GM23338 (cell line): ENCODE data around the gene DLGAP4. TPM values are rescaled to one million over a fixed set of nuclear protein-coding genes. Genes with fewer than 3 reads are reported as not detected.
A peak's percentile ranks its signal among the peaks of the same experiment; 100 is the strongest.

Source experiments
- ATAC-seq: fragments of 200-7000 bp; cut with Tn5 transposase; 3 replicates; pipeline ENCODE4 v1.9.1; 2020
- DNase-seq: peaks from one replicate; pipeline ENCODE4 v3.0.0-alpha.2; 2015; ENCODE audit warnings: low spot score
- H2AFZ ChIP-seq: fragments of 200-600 bp; sonication (generic); 2 replicates; pipeline ENCODE4 v1.8.0; 2016; ENCODE audit warnings: antibody characterized with exemption, mild to moderate bottlenecking, moderate library complexity
- H3F3A ChIP-seq: fragments of 200-600 bp; sonication (generic); replicated peaks from 2 replicates; pipeline ENCODE4 v1.8.0; 2017; ENCODE audit warnings: antibody characterized with exemption, mixed run types, low read depth
- H3K27ac ChIP-seq: fragments of 200-600 bp; sonication (generic); 2 replicates; pipeline ENCODE4 v1.6.1; 2016; ENCODE audit warnings: low read depth
- H3K27me3 ChIP-seq: fragments of 200-600 bp; sonication (generic); 2 replicates; pipeline ENCODE4 v1.8.0; 2016; ENCODE audit warnings: mild to moderate bottlenecking, mixed run types, moderate library complexity; ENCODE audit not compliant: insufficient read depth
- H3K36me3 ChIP-seq: fragments of 200-600 bp; sonication (generic); 2 replicates; pipeline ENCODE4 v1.8.0; 2016; ENCODE audit warnings: mild to moderate bottlenecking; ENCODE audit not compliant: insufficient read depth
- H3K4me1 ChIP-seq: fragments of 200-600 bp; sonication (generic); 2 replicates; pipeline ENCODE4 v1.8.0; 2016; ENCODE audit warnings: mild to moderate bottlenecking, moderate library complexity; ENCODE audit not compliant: insufficient read depth
- H3K4me2 ChIP-seq: fragments of 200-600 bp; sonication (generic); 2 replicates; pipeline ENCODE4 v1.7.1; 2017; ENCODE audit warnings: mixed run types
- H3K4me3 ChIP-seq: fragments of 200-600 bp; sonication (generic); 2 replicates; pipeline ENCODE4 v1.6.1; 2016; ENCODE audit warnings: mixed run types
- H3K79me2 ChIP-seq: fragments of 200-600 bp; sonication (generic); replicated peaks from 2 replicates; pipeline ENCODE4 v1.8.0; 2017; ENCODE audit warnings: mild to moderate bottlenecking; ENCODE audit not compliant: insufficient read depth
- H3K9me2 ChIP-seq: fragments of 200-600 bp; sonication (generic); 2 replicates; pipeline ENCODE4 v1.8.0; 2017; ENCODE audit not compliant: insufficient read depth
- H4K20me1 ChIP-seq: fragments of 200-600 bp; sonication (generic); replicated peaks from 2 replicates; pipeline ENCODE4 v1.8.0; 2017; ENCODE audit warnings: mild to moderate bottlenecking; ENCODE audit not compliant: insufficient read depth
- H3K27ac Mint-ChIP-seq: 2 replicates; pipeline ENCODE4 v1.8.0; 2020; ENCODE audit warnings: inconsistent platforms, mild to moderate bottlenecking, moderate library complexity, mixed read lengths
- H3K27me3 Mint-ChIP-seq: 3 replicates; pipeline ENCODE4 v1.8.0; 2022; ENCODE audit warnings: low read depth, mild to moderate bottlenecking, moderate library complexity, mixed read lengths, inconsistent platforms; ENCODE audit not compliant: insufficient read depth, poor library complexity
- H3K36me3 Mint-ChIP-seq: 3 replicates; pipeline ENCODE4 v1.8.0; 2021; ENCODE audit warnings: low read depth, mild to moderate bottlenecking, inconsistent platforms, moderate library complexity, mixed read lengths
- H3K4me1 Mint-ChIP-seq: 3 replicates; pipeline ENCODE4 v1.8.0; 2020; ENCODE audit warnings: mild to moderate bottlenecking, inconsistent platforms, mixed read lengths
- H3K4me3 Mint-ChIP-seq: 3 replicates; pipeline ENCODE4 v1.8.0; 2021; ENCODE audit warnings: moderate library complexity, mild to moderate bottlenecking, inconsistent platforms, mixed read lengths
- H3K9me3 Mint-ChIP-seq: 3 replicates; pipeline ENCODE4 v1.8.0; 2020; ENCODE audit warnings: moderate library complexity, mild to moderate bottlenecking, inconsistent platforms, mixed read lengths
- CREB1 ChIP-seq: fragments of 250-450 bp; sonication (Bioruptor Pico); IDR thresholded peaks from 2 replicates; pipeline ENCODE4 v1.5.0; 2020; ENCODE audit warnings: low read depth, mild to moderate bottlenecking, moderate library complexity
- ETS1 ChIP-seq: IDR thresholded peaks from 2 replicates; pipeline ENCODE4 v1.6.1; 2016; ENCODE audit warnings: antibody characterized with exemption
- EZH2 ChIP-seq: fragments of 200-600 bp; sonication (generic); IDR thresholded peaks from one replicate; pipeline ENCODE4 v1.8.0; 2017; ENCODE audit warnings: antibody characterized with exemption, mild to moderate bottlenecking, low read depth; ENCODE audit not compliant: unreplicated experiment
- EZH2phosphoT487 ChIP-seq: fragments of 200-600 bp; sonication (generic); IDR thresholded peaks from one replicate; pipeline ENCODE4 v1.8.1; 2018; ENCODE audit warnings: antibody characterized with exemption; ENCODE audit not compliant: unreplicated experiment
- JUNB ChIP-seq: IDR thresholded peaks from one replicate; pipeline ENCODE4 v1.6.1; 2016; ENCODE audit warnings: antibody characterized with exemption; ENCODE audit not compliant: unreplicated experiment
- NANOG ChIP-seq: IDR thresholded peaks from 2 replicates; pipeline ENCODE4 v1.6.1; 2016; ENCODE audit warnings: antibody characterized with exemption, borderline replicate concordance
- polyA plus RNA-seq: library from polyadenylated mRNA; unstranded; fragments of >200 nt; fragmentation: Nextera tagmentation; extraction: Ambion mirVana; gene quantifications from 2 replicates; pipeline ENCODE4 v1.2.1, GENCODE V29; 2016
- total RNA-seq: library from RNA; depleted of rRNA; stranded (reverse); fragments of >200 nt; shearing (Covaris generic); gene quantifications from 2 replicates; pipeline ENCODE4 v1.2.3, GENCODE V29; 2014

The DLGAP4 gene
- total and polyA plus RNA-seq, 2 experiments from 2014 or later: 46.1 to 52.2 TPM

DNA sequence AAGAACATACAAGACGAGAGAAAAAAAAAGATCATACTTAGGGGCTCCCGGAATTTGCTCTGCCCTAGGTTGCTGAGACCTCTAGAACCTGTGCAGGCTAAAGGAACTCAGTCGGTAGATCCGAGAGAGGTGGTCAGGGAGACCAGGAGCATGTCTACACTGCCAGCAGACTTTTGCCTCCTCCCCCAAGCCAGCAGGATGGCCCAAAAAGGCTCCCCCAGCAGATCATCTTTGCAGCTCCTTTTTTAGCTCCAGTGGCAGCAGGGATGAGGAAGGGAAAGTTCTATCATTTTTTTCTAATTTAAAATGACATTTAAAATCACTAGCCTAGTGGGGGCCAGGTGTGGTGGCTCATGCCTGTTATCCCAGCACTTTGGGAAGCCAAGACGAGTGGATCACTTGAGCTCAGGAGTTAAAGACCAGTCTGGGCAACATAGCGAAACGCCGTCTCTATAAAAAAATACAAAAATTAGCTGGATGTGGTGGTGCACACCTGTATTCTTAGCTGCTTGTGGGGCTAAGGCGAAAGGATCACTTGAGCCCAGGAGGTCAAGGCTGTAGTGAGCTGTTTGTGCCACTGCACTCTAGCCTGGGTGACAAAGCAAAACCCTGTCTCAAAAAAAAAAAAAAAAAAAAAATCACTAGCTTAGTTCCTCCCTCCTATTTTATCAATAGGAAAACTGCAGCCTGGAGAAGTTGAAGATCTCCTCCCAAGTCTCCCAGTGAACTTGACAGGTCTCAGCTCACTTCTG is 165.9 kb downstream of the DLGAP4 start:
- no peak overlapping the region for H2AFZ ChIP-seq
- Mint-ChIP-seq H3K4me3 (no peak overlapping the region; the same call in 1 of the 3 replicates), H3K9me3 (no peaks in the 10 kb centered on the region), H3K27me3 (peaks cover 8% of the 10 kb centered on the region), H3K36me3 (peaks cover 3% of the 10 kb centered on the region; the same call in 1 of the 3 replicates), H3K27ac (peak overlapping the region; percentile 73), H3K4me1 (peaks cover 44% of the 10 kb centered on the region)
- peaks cover 84% of the 10 kb centered on the region for H3K79me2 ChIP-seq
- peak overlapping the region; percentile 26; the same call in 1 of the 2 replicates for H3K4me3 ChIP-seq
- peaks cover 58% of the 10 kb centered on the region for H4K20me1 ChIP-seq
- no peak for DNase-seq
- ATAC-seq: peak; percentile 5; the same call in 1 of the 3 replicates
- H3K27ac ChIP-seq: peak overlapping the region; percentile 69; the same call in 1 of the 2 replicates
- no peaks in the 10 kb centered on the region for H3K9me2 ChIP-seq
- peaks cover 8% of the 10 kb centered on the region; the same call in 1 of the 2 replicates for H3F3A ChIP-seq
- H3K36me3 ChIP-seq: no peaks in the 10 kb centered on the region; the same call in 1 of the 2 replicates
- peaks cover 27% of the 10 kb centered on the region for H3K4me1 ChIP-seq
- peak overlapping the region; percentile 55 for H3K4me2 ChIP-seq
- TF ChIP-seq EZH2phosphoT487 (no peak), ETS1 (no peak), NANOG (no peak)
- H3K27me3 ChIP-seq: no peaks in the 10 kb centered on the region

GRCh38 chr20:36472637-36473090 is 166.5 kb downstream of the DLGAP4 start:
- H4K20me1 ChIP-seq: peaks cover 54% of the 10 kb centered on the region
- no peaks in the 10 kb centered on the region; the same call in 1 of the 2 replicates for H3K36me3 ChIP-seq
- H3K27me3 ChIP-seq: no peaks in the 10 kb centered on the region
- peak; percentile 83 for DNase-seq
- no peaks in the 10 kb centered on the region for H3K9me2 ChIP-seq
- no peaks in the 10 kb centered on the region for H3K9me3 Mint-ChIP-seq
- ATAC-seq: peak; percentile 99
- H3K4me2 ChIP-seq: peak overlapping the region; percentile 55
- peaks cover 84% of the 10 kb centered on the region for H3K79me2 ChIP-seq
- H3K4me1 ChIP-seq: peaks cover 23% of the 10 kb centered on the region
- H3K27me3 Mint-ChIP-seq: peaks cover 8% of the 10 kb centered on the region
- H3K4me3 ChIP-seq: peak overlapping the region; percentile 26; the same call in 1 of the 2 replicates
- H2AFZ ChIP-seq: no peak overlapping the region
- no peaks in the 10 kb centered on the region; the same call in 2 of the 3 replicates for H3K36me3 Mint-ChIP-seq
- TF ChIP-seq ETS1 (no peak), CREB1 (CRISPR knock-in tag) (no peak), JUNB (no peak)
- H3K27ac ChIP-seq: peak overlapping the region; percentile 69; the same call in 1 of the 2 replicates
- peaks cover 39% of the 10 kb centered on the region for H3K4me1 Mint-ChIP-seq
- H3K27ac Mint-ChIP-seq: peak overlapping the region; percentile 73
- H3F3A ChIP-seq: peaks cover 8% of the 10 kb centered on the region; the same call in 1 of the 2 replicates
- H3K4me3 Mint-ChIP-seq: no peak overlapping the region; the same call in 2 of the 3 replicates

DNA sequence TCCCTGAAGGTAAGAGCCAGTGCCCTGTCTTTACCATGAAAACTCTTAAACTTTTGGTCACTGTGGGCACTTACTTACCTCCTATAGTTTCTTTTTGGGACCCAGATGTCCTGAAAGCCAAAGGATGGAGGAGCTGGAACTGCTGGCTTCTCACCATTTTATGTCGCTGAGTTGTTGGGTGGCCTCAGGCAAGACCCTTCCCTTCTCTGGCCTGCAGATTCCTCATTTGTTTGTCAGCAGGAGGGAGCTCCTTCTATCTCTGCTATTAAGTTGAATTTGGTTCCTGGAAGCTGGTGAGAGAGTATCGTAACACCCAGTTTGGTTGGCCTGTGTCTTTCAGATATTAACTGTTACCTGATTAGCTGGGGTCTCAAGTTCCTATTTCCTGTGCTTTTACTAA is 167.0 kb downstream of the DLGAP4 start:
- peaks cover 49% of the 10 kb centered on the region for H4K20me1 ChIP-seq
- H3F3A ChIP-seq: peaks cover 8% of the 10 kb centered on the region; the same call in 1 of the 2 replicates
- H3K27ac Mint-ChIP-seq: no peak overlapping the region
- H3K4me2 ChIP-seq: peak overlapping the region; percentile 55; the same call in 1 of the 2 replicates
- no peaks in the 10 kb centered on the region for H3K9me2 ChIP-seq
- no peaks in the 10 kb centered on the region for H3K27me3 ChIP-seq
- H3K79me2 ChIP-seq: peaks cover 80% of the 10 kb centered on the region
- H3K9me3 Mint-ChIP-seq: no peaks in the 10 kb centered on the region
- H3K36me3 Mint-ChIP-seq: no peaks in the 10 kb centered on the region; the same call in 2 of the 3 replicates
- H3K36me3 ChIP-seq: no peaks in the 10 kb centered on the region; the same call in 1 of the 2 replicates
- peaks cover 39% of the 10 kb centered on the region for H3K4me1 Mint-ChIP-seq
- no peak for DNase-seq
- H3K27ac ChIP-seq: peak overlapping the region; percentile 69; the same call in 1 of the 2 replicates
- ATAC-seq: no peak
- no peak overlapping the region for H3K4me3 ChIP-seq
- H3K4me3 Mint-ChIP-seq: no peak overlapping the region
- peaks cover 8% of the 10 kb centered on the region for H3K27me3 Mint-ChIP-seq
- H2AFZ ChIP-seq: no peak overlapping the region
- peaks cover 23% of the 10 kb centered on the region for H3K4me1 ChIP-seq
- TF ChIP-seq NANOG (no peak), EZH2phosphoT487 (no peak), EZH2 (no peak)
